GM12878 (cell line): ENCODE results near the gene FREM2. TPM values are rescaled to one million over a fixed set of nuclear protein-coding genes. Genes with fewer than 3 reads are reported as not detected.

ENCODE experiments used
- ATAC-seq: fragments of 200-7000 bp; cut with Tn5 transposase; 3 replicates; pipeline ENCODE4 v1.9.1; 2020; ENCODE audit warnings: mild to moderate bottlenecking, moderate library complexity
- BruUV-seq: library from RNA; stranded (reverse); fragments of 400-500 nt; replicated peaks from 2 replicates; lab custom pipeline; 2021; lab: Mats Ljungman, UMichigan
- CTCF ChIA-PET: fragments of 300-600 bp; sonication (Branson Sonifier 250); formaldehyde crosslinking; extraction: SDS; loops from one replicate; lab custom pipeline; 2021; ENCODE audit warnings: inconsistent platforms; lab: Yijun Ruan, JAX
- POLR2A ChIA-PET: fragments of 350-600 bp; formaldehyde crosslinking; extraction: SDS; loops from one replicate; lab custom pipeline; 2021; ENCODE audit warnings: inconsistent platforms; lab: Charles Lee
- RAD21 ChIA-PET: fragments of 300-600 bp; sonication (Branson Sonifier 250); formaldehyde crosslinking; loops from one replicate; lab custom pipeline; 2023; ENCODE audit warnings: antibody characterized with exemption; ENCODE audit not compliant: unreplicated experiment; lab: Charles Lee
- SMC1A ChIA-PET: fragments of 300-600 bp; sonication (Branson Sonifier 250); formaldehyde crosslinking; loops from one replicate; lab custom pipeline; 2023; ENCODE audit not compliant: unreplicated experiment, uncharacterized antibody; lab: Charles Lee
- DNase-seq: peaks from one replicate; pipeline ENCODE4 v3.0.0-alpha.2; 2011; ENCODE audit warnings: low read depth, low spot score
- FAIRE-seq: peaks from 3 replicates; lab custom pipeline; 2011; peaks lifted over from hg19 to GRCh38; lab: Jason Lieb, UNC
- H2AFZ ChIP-seq: 2 replicates; pipeline ENCODE4 v1.6.0; 2011; ENCODE audit warnings: low read depth, low read length, control low read depth; ENCODE audit not compliant: control insufficient read depth
- H3K27ac ChIP-seq: 2 replicates; pipeline ENCODE4 v1.5.1; 2011; ENCODE audit warnings: control low read depth; ENCODE audit not compliant: control insufficient read depth, insufficient read depth
- H3K27me3 ChIP-seq, 2 experiments: replicated peaks in 1 of 2; 2 replicates each; pipeline versions ENCODE4 v1.6.0 to v1.6.1; 2011; ENCODE audit warnings: low read length in 1 of 2; ENCODE audit not compliant: control insufficient read depth in 2 of 2, insufficient read depth in 2 of 2
- H3K36me3 ChIP-seq, 2 experiments: 2 replicates each; pipeline ENCODE4 v1.5.1; 2011; ENCODE audit warnings: low read length in 1 of 2; ENCODE audit not compliant: control insufficient read depth in 2 of 2, insufficient read depth in 2 of 2
- H3K4me1 ChIP-seq: 2 replicates; pipeline ENCODE4 v1.6.1; 2011; ENCODE audit warnings: mild to moderate bottlenecking, low read length, moderate library complexity, mixed read lengths; ENCODE audit not compliant: control insufficient read depth, insufficient read depth
- H3K4me2 ChIP-seq: 2 replicates; pipeline ENCODE4 v1.6.0; 2011; ENCODE audit warnings: control low read depth; ENCODE audit not compliant: control insufficient read depth, insufficient read depth
- H3K4me3 ChIP-seq: fragments of 200-600 bp; sonication (generic); 2 replicates; pipeline ENCODE4 v1.5.1; 2016
- H3K79me2 ChIP-seq: 2 replicates; pipeline ENCODE4 v1.6.0; 2011; ENCODE audit warnings: low read length; ENCODE audit not compliant: control insufficient read depth, insufficient read depth
- H3K9ac ChIP-seq: 2 replicates; pipeline ENCODE4 v1.8.0; 2011; ENCODE audit warnings: low read length, control low read depth, mixed read lengths; ENCODE audit not compliant: control insufficient read depth, insufficient read depth
- H3K9me3 ChIP-seq: replicated peaks from 3 replicates; pipeline ENCODE4 v1.5.1; 2011; ENCODE audit warnings: mild to moderate bottlenecking, low read length; ENCODE audit not compliant: control insufficient read depth, insufficient read depth
- H4K20me1 ChIP-seq: 2 replicates; pipeline ENCODE4 v1.6.0; 2011; ENCODE audit not compliant: control insufficient read depth, insufficient read depth
- BHLHE40 ChIP-seq, 2 experiments: fragments of 450-650 bp in 1 of 2; IDR thresholded peaks; 2 replicates each; pipeline ENCODE4 v1.6.1; 2011 to 2017; ENCODE audit warnings: low read depth in 2 of 2, borderline replicate concordance in 1 of 2, improper control_type of control experiment in 1 of 2, low read length in 1 of 2, mild to moderate bottlenecking in 1 of 2
- CEBPZ ChIP-seq: fragments of 150-350 bp; IDR thresholded peaks from 2 replicates; pipeline ENCODE4 v1.6.1; 2016; ENCODE audit warnings: low read depth, low read length
- EGR1 ChIP-seq, 2 experiments: IDR thresholded peaks; 1 replicate in 1 of 2; 2 replicates in 1 of 2; pipeline ENCODE4 v1.6.1; 2011 to 2012; ENCODE audit warnings: low read depth in 2 of 2, low read length in 2 of 2, borderline replicate concordance in 1 of 2, mild to moderate bottlenecking in 1 of 2, moderate library complexity in 1 of 2
- EP300 ChIP-seq, 2 experiments: fragments of 150-350 bp in 1 of 2; IDR thresholded peaks; 2 replicates each; pipeline ENCODE4 v1.6.1; 2011 to 2012; ENCODE audit warnings: low read depth in 2 of 2, low read length in 2 of 2, borderline replicate concordance in 1 of 2, improper control_type of control experiment in 1 of 2, inconsistent platforms in 1 of 2; ENCODE audit not compliant: control insufficient read depth in 1 of 2
- ESRRA ChIP-seq: IDR thresholded peaks from 2 replicates; pipeline ENCODE4 v1.6.1; 2012; ENCODE audit warnings: mild to moderate bottlenecking, low read length, improper control_type of control experiment
- FOXM1 ChIP-seq: IDR thresholded peaks from 2 replicates; pipeline ENCODE4 v1.6.1; 2012; ENCODE audit warnings: low read depth, mild to moderate bottlenecking, inconsistent platforms, low read length, moderate library complexity
- HSF1 ChIP-seq: fragments of 150-350 bp; IDR thresholded peaks from 2 replicates; pipeline ENCODE4 v1.6.1; 2014; ENCODE audit warnings: mild to moderate bottlenecking, low read depth, low read length
- KAT2A ChIP-seq: conservative IDR thresholded peaks from 2 replicates; pipeline ENCODE4 v1.6.1; 2011; ENCODE audit warnings: low read depth, low read length; ENCODE audit not compliant: control insufficient read depth
- KDM1A ChIP-seq: fragments of 200-600 bp; sonication (generic); IDR thresholded peaks from 2 replicates; pipeline ENCODE4 v1.6.1; 2016; ENCODE audit warnings: borderline replicate concordance
- NRF1 ChIP-seq: conservative IDR thresholded peaks from 2 replicates; pipeline ENCODE4 v1.6.1; 2011; ENCODE audit warnings: mild to moderate bottlenecking, low read depth, low read length, improper control_type of control experiment
- RUNX3 ChIP-seq: IDR thresholded peaks from 2 replicates; pipeline ENCODE4 v1.6.1; 2012; ENCODE audit warnings: low read length, inconsistent platforms
- SUPT20H ChIP-seq: IDR thresholded peaks from 2 replicates; pipeline ENCODE4 v1.6.1; 2011; ENCODE audit warnings: low read depth, mild to moderate bottlenecking, low read length, moderate library complexity, borderline replicate concordance; ENCODE audit not compliant: control insufficient read depth
- ZNF622 ChIP-seq: fragments of 450-650 bp; IDR thresholded peaks from 2 replicates; pipeline ENCODE4 v1.6.1; 2017; ENCODE audit warnings: mild to moderate bottlenecking, inconsistent platforms
- WGBS: methylation state at CpG from one replicate; pipeline ENCODE4 v1.1.6; 2016; ENCODE audit warnings: low lambda C conversion rate; ENCODE audit not compliant: insufficient replicate concordance, insufficient coverage; ENCODE audit errors: missing lambda C conversion rate; 5-methylcytosine and 5-hydroxymethylcytosine counted together
- in situ Hi-C: fragments of 300-500 bp; cut with MboI; formaldehyde crosslinking; loops from 9 replicates; pipeline ENCODE4 v1.14.3; 2018; ENCODE audit warnings: mixed read lengths
- intact Hi-C: fragments of 100-400 bp; cut with micrococcal nuclease; formaldehyde crosslinking; loops from one replicate; pipeline ENCODE4 v1.14.2; 2022; ENCODE audit not compliant: unreplicated experiment
- polyA plus RNA-seq, 11 experiments: library from polyadenylated mRNA; depleted of rRNA in 4 of 11; unstranded in 6 of 11; stranded (reverse) in 5 of 11; fragments of >200 nt; fragmentation: Nextera tagmentation in 4 of 11; fragmentation: Illumina TruSeq in 1 of 11; extraction: Ambion mirVana in 4 of 11; extraction: Trizol in 1 of 11; gene quantifications; 1 replicate in 1 of 11; 2 replicates in 10 of 11; pipeline versions ENCODE4 v1.2.1 to v1.2.3, GENCODE V29; 2011 to 2016; ENCODE audit warnings: inconsistent platforms in 2 of 11, missing spikeins in 2 of 11, low read depth in 1 of 11
- total RNA-seq, 4 experiments: library from RNA; depleted of rRNA in 3 of 4; stranded (reverse); fragments of >200 nt in 3 of 4; fragmentation: Illumina TruSeq in 1 of 4; extraction: Trizol in 1 of 4; gene quantifications; 2 replicates each; pipeline versions ENCODE4 v1.2.1 to v1.2.3, GENCODE V29; 2013 to 2021
- TF ChIP-seq, protein P1 (sequence below): IDR thresholded peaks from 2 replicates; pipeline ENCODE4 v1.6.1; 2012; ENCODE audit warnings: low read length, inconsistent platforms
- TF ChIP-seq, protein P2 (sequence below): fragments of 450-650 bp; IDR thresholded peaks from 2 replicates; pipeline ENCODE4 v1.6.1; 2016; ENCODE audit warnings: mild to moderate bottlenecking

The FREM2 gene
- total and polyA plus RNA-seq, 10 of the 15 experiments (the other 5 are each of a cell fraction or from before 2014, with no cell fraction given) = 0.02 to 0.12 (median 0.05) TPM; not detected in 2

DNA sequence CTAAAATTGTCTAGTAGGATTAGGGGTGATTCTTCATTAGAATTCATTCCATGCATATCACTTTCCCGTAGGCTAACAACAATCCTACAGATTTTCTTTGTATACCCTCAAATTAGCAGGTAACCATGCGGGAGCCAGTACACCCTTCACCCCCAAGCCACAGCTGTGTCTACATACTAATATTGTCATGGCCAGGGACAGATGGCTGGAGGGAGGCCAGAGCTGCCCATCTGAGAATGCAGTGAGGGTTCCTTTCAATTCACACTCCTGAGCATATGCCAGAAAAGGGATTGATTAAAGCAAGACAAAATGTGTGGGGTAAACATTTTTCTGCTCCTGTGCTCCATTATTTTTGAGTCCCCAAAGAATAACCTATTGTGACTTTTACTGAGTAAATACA is 68.9 kb downstream of the FREM2 start:
- Histone ChIP-seq H3K4me1 (no peaks in the 10 kb centered on the region), H3K4me3 (no peak overlapping the region), H2AFZ (no peak overlapping the region), H3K4me2 (no peak overlapping the region), H3K36me3 (no peaks in the 10 kb centered on the region), H3K9ac (no peak overlapping the region), H4K20me1 (no peaks in the 10 kb centered on the region), H3K27ac (no peak overlapping the region), H3K27me3 (peaks cover 0 to 3% of the 10 kb centered on the region in 2 experiments; a peak in 1 of 4 replicates), H3K79me2 (no peaks in the 10 kb centered on the region), H3K9me3 (no peaks in the 10 kb centered on the region)
- no TSS peak for BruUV-seq
- intact Hi-C loops (no loop called here), in situ Hi-C loops (no loop called here)
- ChIA-PET RAD21 (no interaction called here), POLR2A (no interaction called here), SMC1A (no interaction called here), CTCF (interaction anchor here (1.3 kb wide), 1 partner anchor 11 kb away, joined by 3 read pairs; no protein-coding TSS in a partner anchor)
- ATAC-seq = no peak
- no peak for FAIRE-seq
- no peak for DNase-seq
- WGBS = 38% methylated on average over 2 of the region's 2 CpGs
- no peak for TF ChIP-seq HSF1
- no peak for TF ChIP-seq EGR1 (IDR thresholded peaks at IDR 0.05; ENCODE audit: borderline replicate concordance in 1 of 2, low read depth in 2 of 2, low read length in 2 of 2)
- TF ChIP-seq KDM1A = no peak
- no peak for TF ChIP-seq KAT2A
- TF ChIP-seq SUPT20H = no peak
- no peak for TF ChIP-seq BHLHE40 (IDR thresholded peaks at IDR 0.05; ENCODE audit: borderline replicate concordance in 1 of 2, low read depth in 2 of 2, low read length in 1 of 2)
- TF ChIP-seq, protein P1, sequence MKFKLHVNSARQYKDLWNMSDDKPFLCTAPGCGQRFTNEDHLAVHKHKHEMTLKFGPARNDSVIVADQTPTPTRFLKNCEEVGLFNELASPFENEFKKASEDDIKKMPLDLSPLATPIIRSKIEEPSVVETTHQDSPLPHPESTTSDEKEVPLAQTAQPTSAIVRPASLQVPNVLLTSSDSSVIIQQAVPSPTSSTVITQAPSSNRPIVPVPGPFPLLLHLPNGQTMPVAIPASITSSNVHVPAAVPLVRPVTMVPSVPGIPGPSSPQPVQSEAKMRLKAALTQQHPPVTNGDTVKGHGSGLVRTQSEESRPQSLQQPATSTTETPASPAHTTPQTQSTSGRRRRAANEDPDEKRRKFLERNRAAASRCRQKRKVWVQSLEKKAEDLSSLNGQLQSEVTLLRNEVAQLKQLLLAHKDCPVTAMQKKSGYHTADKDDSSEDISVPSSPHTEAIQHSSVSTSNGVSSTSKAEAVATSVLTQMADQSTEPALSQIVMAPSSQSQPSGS = no peak
- TF ChIP-seq FOXM1 = no peak
- TF ChIP-seq, protein P2, sequence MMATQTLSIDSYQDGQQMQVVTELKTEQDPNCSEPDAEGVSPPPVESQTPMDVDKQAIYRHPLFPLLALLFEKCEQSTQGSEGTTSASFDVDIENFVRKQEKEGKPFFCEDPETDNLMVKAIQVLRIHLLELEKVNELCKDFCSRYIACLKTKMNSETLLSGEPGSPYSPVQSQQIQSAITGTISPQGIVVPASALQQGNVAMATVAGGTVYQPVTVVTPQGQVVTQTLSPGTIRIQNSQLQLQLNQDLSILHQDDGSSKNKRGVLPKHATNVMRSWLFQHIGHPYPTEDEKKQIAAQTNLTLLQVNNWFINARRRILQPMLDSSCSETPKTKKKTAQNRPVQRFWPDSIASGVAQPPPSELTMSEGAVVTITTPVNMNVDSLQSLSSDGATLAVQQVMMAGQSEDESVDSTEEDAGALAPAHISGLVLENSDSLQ = no peak
- TF ChIP-seq ESRRA = no peak
- TF ChIP-seq NRF1 = no peak
- no peak for TF ChIP-seq RUNX3
- TF ChIP-seq CEBPZ = no peak
- no peak for TF ChIP-seq ZNF622
- no peak for TF ChIP-seq EP300 (IDR thresholded peaks at IDR 0.05; ENCODE audit: borderline replicate concordance in 1 of 2, control insufficient read depth in 1 of 2, low read depth in 2 of 2, low read length in 2 of 2)
